OCI-LY3 (cell line): ENCODE measurements around the gene RAB11FIP4.

Experiments
- H2AFZ ChIP-seq: fragments of 200-600, 300-600 bp; shearing (Covaris generic); 2 replicates; pipeline ENCODE4 v1.6.0; 2014; ENCODE audit warnings: antibody characterized with exemption, low read depth, low read length
- H3K27ac ChIP-seq: fragments of 200-600, 300-600 bp; sonication (generic); 2 replicates; pipeline ENCODE4 v1.5.1; 2014; ENCODE audit warnings: mild to moderate bottlenecking, low read length, moderate library complexity, mixed read lengths
- H3K27me3 ChIP-seq: fragments of 200-600, 300-600 bp; sonication (generic); 2 replicates; pipeline ENCODE4 v1.6.1; 2014; ENCODE audit warnings: low read depth, low read length, mixed read lengths
- H3K36me3 ChIP-seq: fragments of 200-600, 300-600 bp; sonication (generic); replicated peaks from 2 replicates; pipeline ENCODE3; 2014; ENCODE audit warnings: low read depth, low read length, mixed read lengths
- H3K4me1 ChIP-seq: fragments of 300-600, 200-600 bp; sonication (generic); 2 replicates; pipeline ENCODE4 v1.6.1; 2014; ENCODE audit warnings: low read length, mixed read lengths
- H3K4me2 ChIP-seq: fragments of 200-600, 300-600 bp; sonication (generic); 2 replicates; pipeline ENCODE4 v1.6.1; 2014; ENCODE audit warnings: low read length, mixed read lengths
- H3K4me3 ChIP-seq: fragments of 300-600, 200-600 bp; sonication (generic); 2 replicates; pipeline ENCODE4 v1.5.1; 2014; ENCODE audit warnings: antibody characterized with exemption, mild to moderate bottlenecking, low read length, moderate library complexity
- H3K79me2 ChIP-seq: fragments of 300-600, 200-600 bp; shearing (Covaris generic); 2 replicates; pipeline ENCODE4 v1.6.1; 2014; ENCODE audit warnings: mild to moderate bottlenecking, low read length, mixed read lengths
- H3K9ac ChIP-seq: fragments of 300-600, 200-600 bp; shearing (Covaris generic); 2 replicates; pipeline ENCODE4 v1.6.0; 2014; ENCODE audit warnings: mild to moderate bottlenecking, low read length, moderate library complexity
- H3K9me3 ChIP-seq: fragments of 200-600, 300-600 bp; shearing (Covaris generic); 2 replicates; pipeline ENCODE4 v1.6.1; 2014; ENCODE audit warnings: low read length, mixed read lengths; ENCODE audit not compliant: insufficient read depth
- H4K20me1 ChIP-seq: fragments of 200-600, 300-600 bp; sonication (generic); 2 replicates; pipeline ENCODE4 v1.6.1; 2016; ENCODE audit warnings: low read length, mixed read lengths; ENCODE audit not compliant: insufficient read depth
- CTCF ChIP-seq: fragments of 200-600, 300-600 bp; sonication (generic); IDR thresholded peaks from 2 replicates; pipeline ENCODE4 v1.5.1; 2014; ENCODE audit warnings: antibody characterized with exemption, low read length, low read depth
- EZH2phosphoT487 ChIP-seq: fragments of 200-600 bp; shearing (Covaris generic); IDR thresholded peaks from 2 replicates; pipeline ENCODE4 v1.6.1; 2018; ENCODE audit warnings: antibody characterized with exemption, mixed run types, low read depth

The RAB11FIP4 gene

GRCh38 chr17:31491376-31492131 lies 100.1 kb downstream of the RAB11FIP4 start:
- H3K27ac ChIP-seq = peak overlapping the region; percentile 61
- TF ChIP-seq EZH2phosphoT487 = no peak
- no peak for TF ChIP-seq CTCF
- peak overlapping the region; percentile 55 for H3K4me3 ChIP-seq
- no peaks in the 10 kb centered on the region for H4K20me1 ChIP-seq
- no peaks in the 10 kb centered on the region for H3K9me3 ChIP-seq
- H3K4me2 ChIP-seq = peak overlapping the region; percentile 76
- no peaks in the 10 kb centered on the region for H3K36me3 ChIP-seq
- no peak overlapping the region for H2AFZ ChIP-seq
- H3K9ac ChIP-seq = peak overlapping the region; percentile 54; the same call in 1 of the 2 replicates
- peaks cover 61% of the 10 kb centered on the region for H3K4me1 ChIP-seq
- peaks cover 24% of the 10 kb centered on the region for H3K79me2 ChIP-seq
- H3K27me3 ChIP-seq = peaks cover 4% of the 10 kb centered on the region; the same call in 1 of the 2 replicates

GRCh38 chr17:31492206-31492605 lies 100.7 kb downstream of the RAB11FIP4 start:
- TF ChIP-seq CTCF (no peak), EZH2phosphoT487 (no peak)
- Histone ChIP-seq H3K9ac (peak overlapping the region; percentile 54; the same call in 1 of the 2 replicates), H3K4me2 (peak overlapping the region; percentile 76), H2AFZ (no peak overlapping the region), H3K4me3 (no peak overlapping the region), H4K20me1 (no peaks in the 10 kb centered on the region), H3K27ac (peak overlapping the region; percentile 61; the same call in 1 of the 2 replicates), H3K4me1 (peaks cover 58% of the 10 kb centered on the region), H3K36me3 (no peaks in the 10 kb centered on the region), H3K79me2 (peaks cover 26% of the 10 kb centered on the region), H3K27me3 (peaks cover 4% of the 10 kb centered on the region; the same call in 1 of the 2 replicates), H3K9me3 (no peaks in the 10 kb centered on the region)

- Histone ChIP-seq H3K79me2 (peaks cover 26% of the 10 kb centered on the region), H3K9me3 (no peaks in the 10 kb centered on the region), H4K20me1 (0 out of 2 replicates have a peak, but pooled peaks cover 4% of the 10 kb centered on the region), H3K27me3 (0 out of 2 replicates have a peak, but pooled peaks cover 4% of the 10 kb centered on the region), H2AFZ (no peak overlapping the region), H3K36me3 (no peaks in the 10 kb centered on the region), H3K27ac (peak overlapping the region; percentile 21; the same call in 1 of the 2 replicates), H3K9ac (no peak overlapping the region), H3K4me3 (peak overlapping the region; percentile 42), H3K4me2 (peak overlapping the region; percentile 70), H3K4me1 (peaks cover 56% of the 10 kb centered on the region)
- TF ChIP-seq EZH2phosphoT487 (no peak), CTCF (no peak)
These were observed 101.6 kb downstream of the RAB11FIP4 start for GRCh38 chr17:31492880-31493655.
